GM21447 (cell line): ENCODE results near the gene LIF.
"Not testable (repeated sequence)": the region's sequence is repeated elsewhere in the genome, so short reads cannot be mapped to it uniquely, and the experiment has no call there.

Source experiments
- ATAC-seq: cut with Tn5 transposase; IDR thresholded peaks from one replicate; pipeline ENCODE4 v1.9.1; 2021; ENCODE audit not compliant: unreplicated experiment

The LIF gene

DNA sequence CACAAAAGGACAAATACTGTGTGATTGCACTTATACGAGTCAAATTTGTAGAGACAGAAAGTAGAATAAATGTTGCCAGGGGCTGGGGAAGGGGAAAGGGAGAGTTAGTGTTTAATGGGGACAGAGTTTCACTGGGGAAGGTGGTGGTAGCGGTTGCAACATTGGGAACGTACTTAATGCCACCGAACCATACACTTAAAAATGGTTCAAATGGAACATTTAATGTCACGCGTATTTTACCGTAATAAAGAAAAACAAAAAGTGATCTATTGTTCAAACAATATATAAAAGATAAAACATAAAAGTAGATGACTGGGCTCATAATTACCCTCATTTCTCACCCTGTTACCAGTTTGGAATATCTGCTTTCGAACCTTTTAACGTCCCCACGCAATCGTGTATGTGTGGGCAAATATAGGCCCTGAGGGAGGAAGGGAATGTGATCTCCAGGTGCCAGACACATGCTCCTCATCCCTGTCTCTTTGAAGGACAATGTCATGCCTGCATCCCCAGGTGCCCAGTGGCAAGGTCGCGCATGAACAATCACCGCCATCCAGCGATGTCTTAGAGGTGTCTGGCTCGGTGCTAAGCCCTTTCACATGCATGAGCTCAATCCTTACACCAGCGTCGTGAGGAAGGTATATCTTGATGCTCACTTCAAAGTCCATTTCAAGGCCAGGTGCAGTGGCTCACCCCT is 35.3 kb downstream of the LIF start:
- ATAC-seq = no peak

DNA sequence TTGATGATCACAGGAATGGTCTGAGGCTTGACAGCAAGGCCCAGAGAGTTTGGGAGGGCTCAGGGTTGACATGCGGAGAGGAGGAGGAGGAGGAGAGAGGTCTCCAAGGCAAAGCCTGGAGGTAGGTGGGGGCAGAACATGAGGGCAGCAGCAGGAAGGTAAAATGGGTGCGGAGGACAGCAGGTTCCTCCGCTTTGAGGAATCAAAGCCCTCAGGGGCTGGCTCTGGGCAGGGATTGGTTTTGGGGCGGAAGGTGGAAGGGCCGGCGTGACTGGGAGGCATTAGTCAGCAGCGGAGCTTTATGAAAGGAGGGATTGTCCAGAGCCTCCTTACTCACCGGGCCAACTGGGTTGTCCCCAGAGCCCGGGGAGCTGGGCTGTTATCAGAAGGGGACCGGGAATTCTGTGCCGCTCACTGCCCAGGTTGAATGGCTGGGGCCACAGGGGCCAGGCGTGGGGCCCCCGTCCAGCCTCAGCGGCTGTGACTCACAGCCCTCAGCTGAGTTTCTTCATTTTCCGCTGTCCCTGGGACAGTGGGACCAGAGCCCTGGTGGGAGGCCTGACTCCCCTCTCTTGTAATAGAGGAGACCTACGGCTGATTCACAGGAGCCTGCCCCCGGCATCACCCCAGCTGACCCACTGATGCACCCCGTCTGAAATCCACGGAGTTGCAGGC is 36.2 kb downstream of the LIF start:
- ATAC-seq = no peak

DNA sequence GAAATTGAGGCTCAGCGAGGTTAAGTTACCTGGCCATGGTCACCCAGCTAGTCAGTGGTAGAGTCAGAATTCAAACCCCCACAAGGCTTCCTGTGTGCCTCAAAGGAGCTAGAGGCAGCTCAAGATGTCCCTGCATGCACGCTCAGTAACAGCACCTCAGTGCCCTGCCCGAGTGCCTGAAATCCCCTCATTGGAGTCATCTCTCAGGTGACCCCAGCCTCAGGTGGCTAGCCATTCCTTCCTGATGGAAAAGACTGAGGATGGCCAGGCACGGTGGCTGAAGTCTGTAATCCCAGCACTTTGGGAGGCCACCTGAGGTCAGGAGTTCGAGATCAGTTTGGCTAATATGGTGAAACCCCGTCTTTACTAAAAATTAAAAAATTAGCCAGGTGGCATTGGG is 36.9 kb downstream of the LIF start:
- no peak for ATAC-seq

DNA sequence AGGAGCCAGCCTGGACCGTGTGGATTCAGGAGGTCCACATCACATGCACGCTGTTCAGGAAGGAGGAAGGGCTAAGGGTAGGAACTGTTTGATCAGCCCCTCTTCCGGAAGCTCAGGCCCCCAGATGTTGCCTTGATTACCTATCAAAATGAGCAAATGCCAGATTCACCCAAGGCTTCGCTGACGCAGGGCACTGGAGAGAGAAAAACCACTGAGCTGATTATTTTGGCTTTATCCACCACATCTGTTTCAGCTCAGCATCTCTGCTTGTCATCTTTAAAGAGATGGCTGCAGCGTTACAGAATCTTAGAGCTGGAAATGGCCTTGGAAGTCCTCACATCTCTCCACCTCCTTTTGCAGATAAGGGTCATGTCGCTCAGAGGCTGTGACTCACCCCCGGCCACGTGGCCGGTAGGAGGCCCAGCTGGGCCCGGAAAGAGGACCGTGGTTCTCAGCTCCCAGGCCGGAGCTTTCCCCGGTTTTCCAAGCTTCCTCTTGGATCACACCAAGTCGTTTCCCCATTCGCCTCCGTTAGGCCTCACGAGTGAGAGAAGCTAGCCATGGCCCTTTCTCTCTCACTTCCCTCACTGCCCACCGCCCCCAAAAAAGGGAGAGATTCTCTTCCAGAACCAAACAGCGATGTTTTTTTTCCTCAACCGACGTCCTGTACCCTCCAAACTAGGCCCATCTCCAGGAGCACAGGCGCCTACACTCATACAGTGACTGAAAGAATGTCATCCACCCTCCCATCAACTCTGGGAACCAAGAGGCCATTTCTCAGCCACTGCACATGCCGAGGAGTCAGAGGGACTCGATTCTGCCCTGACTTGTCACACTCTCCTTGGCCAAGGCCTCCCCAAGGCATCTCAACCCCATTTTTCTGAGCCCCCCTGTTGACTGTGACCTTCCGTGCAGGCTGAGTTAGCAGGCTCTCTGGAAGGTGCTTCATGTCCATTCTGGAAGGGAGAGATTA is 37.6 kb downstream of the LIF start:
- no peak for ATAC-seq

DNA sequence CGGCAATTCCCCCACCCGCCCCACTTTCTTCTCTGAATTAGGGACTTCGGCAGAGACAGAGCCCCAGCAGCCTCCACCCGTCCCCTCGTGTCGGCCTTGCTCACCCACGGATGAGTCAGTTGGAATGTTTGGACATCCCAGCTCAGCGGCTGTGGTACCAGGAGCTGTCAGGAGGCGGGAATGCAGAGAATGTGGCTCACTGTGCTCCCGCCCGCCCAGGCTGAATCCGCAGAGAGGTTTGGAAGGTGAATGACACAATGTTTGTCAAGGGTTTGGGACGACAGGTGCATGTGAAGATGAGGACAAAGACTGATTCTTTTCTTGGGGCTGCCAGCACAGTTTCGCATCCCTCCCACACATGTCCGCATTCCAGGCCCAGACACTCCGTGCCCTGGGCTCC is 39.6 kb downstream of the LIF start:
- no peak for ATAC-seq

DNA sequence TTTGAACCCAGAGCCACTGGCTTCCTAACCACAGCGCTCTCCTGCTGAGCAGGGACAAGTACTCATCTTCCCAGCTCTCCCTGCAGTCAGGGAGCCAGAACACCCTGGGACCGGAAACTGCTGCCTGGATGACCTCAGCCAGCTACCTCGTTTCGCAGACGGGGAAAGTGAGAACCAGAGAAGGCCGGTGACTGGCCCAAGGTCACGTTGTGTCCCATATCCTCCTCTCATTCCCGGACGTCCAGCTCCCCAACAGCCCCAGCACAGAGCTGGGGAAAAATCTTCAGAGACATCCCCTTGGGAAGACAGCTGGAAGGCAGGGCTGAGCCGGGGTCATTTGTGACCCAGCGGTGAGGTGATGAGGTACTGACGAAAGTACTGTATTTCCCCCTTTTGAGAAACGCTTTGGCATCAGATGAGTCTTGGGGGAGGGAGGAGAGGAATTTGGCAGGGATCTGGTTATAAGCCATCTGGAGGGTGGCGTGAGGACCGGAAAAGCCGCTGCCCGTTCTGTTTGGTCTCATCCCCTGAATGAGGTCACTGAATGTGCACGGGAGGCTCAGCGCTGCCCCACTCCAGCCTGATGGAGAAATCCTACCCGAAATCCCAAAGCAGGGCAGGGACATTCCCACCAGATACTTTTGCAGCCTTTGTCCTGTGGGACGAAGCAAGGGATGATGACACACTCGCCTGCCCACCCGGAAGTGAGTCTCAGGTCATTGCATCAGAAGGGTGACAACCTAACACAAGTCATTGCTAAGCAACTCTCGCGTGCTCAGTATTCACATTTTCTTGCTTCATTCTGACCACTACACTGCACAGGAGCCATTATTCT is 41.1 kb downstream of the LIF start:
- no peak for ATAC-seq

DNA sequence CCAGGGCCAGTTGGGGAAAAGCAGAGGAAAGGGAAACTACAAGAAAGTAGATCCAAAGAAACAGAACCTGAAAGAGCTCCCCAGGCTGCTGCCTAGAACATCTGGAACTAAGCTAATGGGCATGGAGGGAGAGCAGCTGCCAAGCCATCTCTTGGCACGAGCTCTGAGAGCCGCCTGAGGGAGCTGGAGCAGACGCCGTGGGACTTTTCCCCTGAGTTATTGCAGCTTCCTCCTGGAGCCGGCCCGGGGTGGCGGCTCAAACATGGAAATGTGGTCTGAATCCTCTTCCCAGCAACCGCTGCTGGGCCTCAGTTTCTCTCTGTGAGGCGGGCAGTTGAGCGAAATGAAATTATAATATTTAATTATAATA is 41.8 kb downstream of the LIF start:
- ATAC-seq = no peak

DNA sequence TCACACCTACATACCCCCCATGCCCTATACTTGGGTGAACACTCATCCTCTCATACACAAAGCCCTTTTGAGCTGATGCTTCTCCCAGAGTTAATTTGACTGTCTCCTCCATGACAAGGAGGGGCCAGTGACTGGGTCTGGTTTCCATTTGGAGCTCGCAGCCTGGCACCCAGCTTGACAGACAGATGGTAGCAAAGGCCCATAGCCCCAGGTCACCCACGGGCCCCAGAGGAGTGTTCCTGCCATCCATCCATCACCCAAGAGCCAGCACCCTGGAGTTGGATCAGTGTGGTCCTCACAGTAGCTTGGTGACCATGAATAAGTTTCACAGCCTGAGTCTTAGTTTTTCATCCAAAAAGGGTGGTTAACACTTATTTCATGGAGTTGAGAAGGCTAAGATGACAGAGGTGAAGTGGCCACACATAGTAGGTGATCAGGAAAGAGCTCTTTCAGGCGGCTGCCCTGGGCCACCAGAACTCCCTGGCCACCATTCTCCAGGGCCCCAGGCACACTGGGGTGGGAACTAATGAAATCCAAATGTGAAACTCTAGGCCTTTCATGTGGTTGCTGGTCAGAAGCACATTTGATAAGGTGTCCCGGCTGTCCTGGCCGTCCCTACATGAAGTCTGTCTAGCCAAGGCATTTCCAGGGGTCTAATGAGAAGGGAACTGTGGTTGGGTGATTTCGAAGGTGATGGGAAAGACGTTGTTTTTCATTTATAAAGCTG is 42.4 kb downstream of the LIF start:
- no peak for ATAC-seq

DNA sequence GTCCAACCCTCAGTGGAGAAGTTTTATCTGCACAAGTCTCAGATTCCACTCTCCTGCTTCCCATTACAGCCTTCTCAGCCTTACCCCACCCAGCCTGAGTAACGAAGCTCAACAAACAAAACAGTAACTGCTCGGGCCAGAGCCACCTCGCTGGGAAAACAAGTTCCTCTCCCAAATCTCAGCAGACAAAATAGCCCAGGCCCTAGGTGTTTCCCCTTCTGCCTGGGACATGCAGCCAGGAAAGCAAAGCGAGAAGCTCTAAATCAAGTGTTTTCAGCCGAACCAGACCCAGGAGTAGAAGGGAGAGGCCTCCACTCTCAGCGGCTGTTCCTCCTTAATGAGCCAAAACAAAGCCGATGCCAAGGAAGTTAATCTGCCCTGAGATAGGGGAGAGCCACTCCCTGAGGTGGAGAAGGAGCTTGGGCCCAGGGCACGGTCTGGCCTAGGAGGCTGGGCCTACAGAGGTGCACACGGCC is 44.0 kb downstream of the LIF start:
- ATAC-seq = no peak

DNA sequence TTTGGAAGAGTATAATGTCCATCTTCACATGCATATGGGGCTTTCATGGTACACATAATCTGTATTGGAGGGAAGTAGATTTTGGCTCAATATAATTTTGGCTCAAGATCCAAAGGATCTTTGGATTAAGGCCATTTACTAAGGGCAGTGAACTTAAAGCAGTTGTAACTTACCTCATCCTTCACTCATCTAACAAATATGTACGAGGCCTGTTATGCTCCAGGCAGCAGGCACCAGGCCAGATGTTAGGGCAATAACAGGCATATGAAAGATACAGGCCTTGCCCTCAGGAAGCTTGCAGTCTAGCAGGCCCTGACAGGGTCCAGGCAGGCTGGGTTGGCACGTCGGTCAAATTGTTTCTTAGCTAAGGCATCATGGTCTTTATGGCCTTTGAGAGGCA is 44.6 kb downstream of the LIF start:
- no peak for ATAC-seq

DNA sequence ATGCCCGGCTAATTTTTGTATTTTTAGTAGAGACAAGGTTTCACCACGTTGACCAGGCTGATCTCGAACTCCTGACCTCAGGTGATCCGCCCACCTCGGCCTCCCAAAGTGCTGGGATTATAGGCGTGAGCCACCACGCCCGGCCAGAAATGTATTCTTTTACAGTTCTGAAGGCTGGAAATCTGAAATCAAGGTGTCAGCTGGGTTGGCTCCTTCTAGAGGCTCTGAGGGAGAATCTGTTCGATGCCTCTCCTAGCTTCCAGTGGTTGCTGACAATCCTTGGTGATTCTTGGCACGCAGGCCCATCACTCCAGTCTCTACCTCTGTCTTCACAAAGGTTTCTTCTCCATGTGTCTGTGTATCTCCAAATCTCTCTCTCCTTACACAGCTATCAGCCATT is 45.7 kb downstream of the LIF start:
- ATAC-seq = not testable (repeated sequence)

DNA sequence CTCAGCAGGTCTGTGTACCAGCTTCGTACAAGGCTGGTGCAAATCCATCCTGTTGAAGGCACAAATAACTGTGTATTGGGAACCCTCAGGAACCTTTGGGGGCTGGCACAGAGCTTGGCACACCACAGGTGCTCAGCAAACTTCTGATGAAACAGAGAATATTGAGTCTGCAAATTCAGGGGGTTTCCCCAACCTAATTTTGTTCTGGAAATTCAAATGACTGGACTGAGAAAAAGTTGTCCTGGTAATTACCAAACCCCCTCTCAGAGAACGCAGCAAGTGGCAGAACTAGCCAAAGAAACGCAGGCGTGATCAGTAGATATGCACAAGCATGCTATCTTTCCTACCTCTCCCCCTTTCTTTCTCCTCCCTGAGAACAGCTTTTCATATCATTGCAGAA is 47.6 kb downstream of the LIF start:
- no peak for ATAC-seq

DNA sequence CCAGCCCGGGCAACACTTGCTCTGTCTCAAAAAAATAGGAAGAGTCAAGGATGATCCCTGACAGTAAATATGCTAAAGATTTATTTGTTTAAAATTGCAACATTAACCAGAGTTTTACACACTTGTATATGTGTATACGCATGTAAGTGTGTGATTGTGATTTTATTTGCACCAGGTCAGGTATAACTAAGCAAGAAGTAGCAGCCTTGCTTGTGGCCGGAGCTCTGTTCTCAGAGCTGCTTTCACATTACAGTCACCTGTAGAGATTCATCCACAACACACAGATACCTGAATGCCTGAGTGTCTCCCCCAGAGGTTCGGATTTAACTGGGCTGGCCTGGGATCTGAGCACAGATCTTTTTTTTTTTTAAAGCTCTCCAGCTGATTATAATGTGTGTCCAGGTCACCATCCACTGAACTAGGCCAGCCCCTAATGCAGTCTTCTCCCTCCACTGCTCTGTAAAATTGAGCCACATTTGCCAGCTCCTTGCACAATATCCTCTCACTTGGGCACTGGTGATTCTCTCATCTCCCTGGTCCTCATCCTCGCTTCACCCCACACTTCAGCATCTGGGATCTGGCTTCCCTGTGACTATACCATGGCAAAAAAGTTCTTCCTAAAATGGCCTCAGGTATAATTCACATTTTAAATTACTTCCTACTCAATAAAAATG is 48.3 kb downstream of the LIF start:
- ATAC-seq = no peak

DNA sequence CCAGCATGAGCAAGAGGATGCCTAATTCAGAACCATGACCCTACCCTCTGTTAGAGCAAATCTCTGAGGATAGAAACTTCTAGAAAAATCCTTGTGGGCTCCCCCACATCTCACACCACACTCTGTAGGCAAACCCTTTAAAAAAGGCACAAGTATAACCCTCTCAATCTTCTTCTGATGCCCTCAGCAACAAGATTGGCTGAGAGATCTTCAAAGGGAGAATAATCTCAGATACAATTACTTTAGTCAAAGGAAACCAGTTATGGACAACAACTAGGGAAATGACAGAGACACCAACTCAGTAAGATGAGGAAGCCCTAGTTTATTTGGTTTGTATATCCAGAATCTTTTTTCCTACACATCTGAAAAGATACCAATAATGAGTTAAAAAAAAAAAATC is 49.2 kb downstream of the LIF start:
- ATAC-seq = no peak

DNA sequence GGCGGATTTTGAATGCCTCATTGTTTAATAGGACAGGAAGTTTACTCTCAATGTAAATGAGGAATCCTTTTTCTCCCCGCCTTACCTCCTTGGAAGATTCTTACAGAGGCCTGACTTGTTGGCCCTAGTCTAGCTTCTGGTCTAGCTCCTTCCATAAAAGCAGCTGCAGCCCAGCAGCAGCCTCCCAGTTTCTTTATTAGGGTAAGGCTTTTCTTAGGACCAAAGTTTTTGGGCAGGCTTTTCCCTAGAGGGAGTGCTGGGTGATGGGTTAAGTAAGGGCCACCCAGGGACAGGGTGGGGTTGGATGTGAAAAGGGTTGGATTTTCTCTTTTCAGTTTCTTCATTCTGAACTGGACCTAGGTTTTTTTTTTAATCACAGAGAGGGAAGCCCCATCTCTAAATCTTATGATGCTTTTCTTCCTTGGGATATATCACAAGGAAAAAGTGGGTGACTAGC is 49.7 kb downstream of the LIF start:
- no peak for ATAC-seq

DNA sequence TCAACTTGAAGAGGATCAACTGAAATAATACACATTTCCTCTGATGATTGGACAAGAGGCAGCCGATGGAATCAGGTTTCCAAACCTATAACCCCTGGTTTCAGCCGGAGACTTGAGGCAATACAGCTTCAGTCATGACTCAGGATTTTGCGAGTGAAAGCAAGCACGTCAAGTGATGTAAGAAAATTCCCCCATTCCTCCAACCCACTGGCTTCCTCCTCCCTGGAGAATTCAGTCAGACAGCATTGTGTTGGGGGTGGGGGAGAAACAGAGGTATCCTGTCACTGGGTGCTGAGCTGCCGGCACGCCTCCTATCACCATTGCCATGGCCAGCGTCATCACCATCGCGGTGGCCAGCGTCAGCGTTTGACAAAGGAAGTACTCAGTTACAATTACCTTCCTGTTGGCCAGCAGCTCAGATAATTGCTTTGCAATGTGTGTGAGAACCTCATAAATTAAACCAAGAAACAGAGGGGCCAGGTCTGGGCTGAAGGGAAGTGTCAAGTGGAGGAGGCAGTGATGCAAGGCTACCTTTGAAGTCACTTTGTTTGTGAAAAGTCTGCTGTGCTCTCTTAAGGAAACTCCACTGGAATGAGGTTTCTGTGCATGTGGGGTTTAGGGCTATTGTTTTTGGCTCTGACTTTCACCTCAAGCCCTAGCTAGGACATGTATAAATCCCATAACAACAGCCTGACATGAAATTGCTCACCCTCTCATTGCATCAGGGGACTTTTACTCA is 50.2 kb downstream of the LIF start:
- no peak for ATAC-seq

DNA sequence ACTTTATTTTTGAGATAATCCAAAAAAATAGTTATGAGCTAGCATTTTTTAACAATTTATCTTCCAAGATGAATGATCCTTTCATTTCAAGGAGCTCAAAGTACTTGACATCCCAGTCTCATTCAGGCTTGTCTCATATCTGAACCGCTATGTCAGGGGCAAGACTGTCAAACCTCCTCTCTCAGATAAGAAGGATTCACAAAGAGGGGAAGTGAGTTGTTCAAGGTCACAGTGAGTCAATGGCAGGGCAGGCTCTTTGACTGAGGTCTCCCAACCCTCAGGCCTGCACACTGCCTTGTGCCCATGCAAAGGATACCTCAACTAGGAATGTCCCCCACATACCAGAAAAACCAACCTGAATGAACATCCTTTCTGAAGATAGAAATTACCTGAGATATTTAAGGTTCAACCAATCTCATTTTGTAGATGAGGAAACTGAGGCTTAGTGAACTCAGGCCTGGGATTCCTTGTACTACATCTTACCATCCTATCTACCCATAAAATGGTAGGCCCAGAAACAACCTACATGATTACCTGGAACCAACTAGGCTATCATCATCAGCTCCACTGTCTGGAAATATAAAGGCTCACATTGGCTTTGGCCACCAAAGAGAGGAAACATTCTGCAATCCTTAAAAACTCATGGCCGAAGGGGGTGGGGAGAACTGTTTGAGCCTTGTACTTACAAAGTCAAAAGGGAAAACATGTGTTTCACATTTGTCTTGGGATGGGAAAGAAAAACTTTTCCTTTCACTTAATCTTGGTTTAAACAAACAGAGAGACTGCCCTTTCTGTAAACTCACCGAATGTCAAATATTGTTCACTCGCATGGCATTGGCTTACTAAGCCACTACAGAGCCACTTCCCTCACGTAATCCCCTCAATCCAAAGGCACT is 51.1 kb downstream of the LIF start:
- no peak for ATAC-seq
